Body of pancreas (tissue), 4 donors: ENCODE data around the gene TEX9.

Experiments
- CTCF ChIP-seq, 7 experiments: fragments of 450-650 bp in 4 of 7; fragments of 200-600 bp in 3 of 7; sonication (generic) in 3 of 7; IDR thresholded peaks; one replicate each; pipeline ENCODE4 v1.5.1; 2016 to 2019; ENCODE audit warnings: antibody characterized with exemption in 7 of 7
- POLR2A ChIP-seq, 3 donors: fragments of 450-650 bp; IDR thresholded peaks; one replicate each; pipeline ENCODE4 v1.6.1; 2016; ENCODE audit warnings: antibody characterized with exemption in 3 of 3, mild to moderate bottlenecking in 2 of 3

GRCh38 chr15:56343879-56344278, 21.3 kb upstream of the TEX9 start:
- TF ChIP-seq POLR2A (IDR thresholded peaks at IDR 0.05) (no peak), CTCF (IDR thresholded peaks at IDR 0.05) (no peak)
